Activated T-cell treated with anti-CD3 and anti-CD28 coated beads for 48 hours (primary cell): ENCODE results near the gene CFAP299.

Experiments used
- DNase-seq: peaks from one replicate; pipeline ENCODE4 v3.0.0-alpha.2; 2020; ENCODE audit warnings: low read depth

The CFAP299 gene

DNA sequence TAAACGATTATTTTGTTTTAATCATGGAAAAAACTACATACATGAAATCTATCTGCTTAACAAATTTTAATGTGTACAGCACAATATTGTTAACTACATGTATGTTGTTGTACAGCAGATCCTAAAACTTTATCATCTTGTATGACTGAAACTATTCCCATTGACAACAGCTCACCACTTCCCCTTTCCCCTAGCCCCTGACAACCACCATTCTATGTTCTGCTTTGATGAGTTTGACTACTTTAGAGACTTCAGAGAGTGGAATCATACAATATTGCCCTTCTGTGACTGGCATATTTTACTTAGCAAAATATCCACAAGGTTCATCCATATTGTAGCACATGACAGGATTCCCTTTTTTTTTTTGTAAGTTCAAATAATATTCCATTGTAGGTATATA lies 185.9 kb downstream of the CFAP299 start:
- DNase-seq = no peak

DNA sequence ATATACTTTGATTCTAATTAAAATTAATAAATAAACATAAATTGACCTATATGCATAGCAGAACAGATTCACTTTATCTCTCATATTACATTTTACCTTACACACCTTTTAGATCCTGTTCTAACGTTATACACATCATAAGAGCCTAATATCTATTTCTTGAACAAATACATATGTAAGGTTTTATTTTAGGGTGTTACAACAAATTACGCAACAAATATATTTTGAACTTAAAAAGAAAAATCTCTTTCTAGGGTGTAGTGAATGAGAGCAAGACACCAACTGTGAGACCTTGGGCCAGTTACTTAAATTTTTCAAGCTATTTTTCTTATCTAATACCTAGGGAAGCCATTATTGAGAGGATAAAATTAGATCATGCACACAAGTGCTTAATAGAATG lies 191.2 kb downstream of the CFAP299 start:
- DNase-seq = no peak

DNA sequence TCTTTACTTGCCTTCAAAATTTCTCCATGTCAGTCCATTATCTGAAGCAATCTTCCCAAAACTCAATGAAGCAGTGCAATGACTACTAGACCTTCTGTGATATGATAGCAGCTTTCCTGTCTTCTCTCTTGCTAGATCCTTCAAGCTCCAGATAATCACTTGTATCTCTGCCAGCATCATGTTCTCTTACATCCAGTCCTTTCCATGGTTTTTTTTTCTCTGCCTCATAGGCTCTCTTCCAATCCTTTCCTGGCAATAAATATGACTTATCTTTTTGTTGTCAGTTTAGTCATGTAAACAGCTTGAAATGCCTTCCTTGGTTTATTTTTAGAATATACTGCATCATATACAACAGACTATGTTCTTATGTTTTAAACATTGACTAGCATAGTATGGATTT lies 193.5 kb downstream of the CFAP299 start:
- DNase-seq = no peak

DNA sequence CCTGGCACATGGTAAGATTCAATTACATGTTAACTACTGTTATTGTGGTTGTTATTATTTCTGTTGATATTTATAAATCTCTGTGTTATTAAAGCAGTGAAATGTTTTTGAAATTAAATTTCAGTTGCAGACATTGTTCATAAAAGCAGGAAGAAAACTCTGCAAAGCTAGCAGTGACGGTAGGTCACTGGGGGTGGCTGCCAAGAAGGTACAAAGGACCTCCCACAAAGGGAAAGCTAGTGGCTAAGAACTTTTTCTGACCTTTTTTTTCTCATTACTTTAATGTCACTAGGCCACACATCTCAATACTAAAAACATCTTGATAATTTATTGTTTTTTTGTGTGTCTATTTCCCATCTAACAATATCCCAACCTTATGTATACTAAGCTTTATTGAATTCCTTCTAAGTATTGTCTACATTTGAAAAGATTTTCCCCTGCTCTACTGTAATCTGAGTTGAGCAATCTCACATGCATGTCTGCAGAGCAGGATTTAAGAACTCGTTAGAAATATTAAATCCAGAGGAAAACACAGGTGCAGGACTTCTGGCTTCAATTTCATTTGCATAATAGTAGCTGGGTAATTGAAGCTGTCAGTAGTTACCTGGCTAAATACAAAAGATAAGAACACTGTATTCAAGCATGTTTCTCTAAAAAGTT lies 197.3 kb downstream of the CFAP299 start:
- no peak for DNase-seq

DNA sequence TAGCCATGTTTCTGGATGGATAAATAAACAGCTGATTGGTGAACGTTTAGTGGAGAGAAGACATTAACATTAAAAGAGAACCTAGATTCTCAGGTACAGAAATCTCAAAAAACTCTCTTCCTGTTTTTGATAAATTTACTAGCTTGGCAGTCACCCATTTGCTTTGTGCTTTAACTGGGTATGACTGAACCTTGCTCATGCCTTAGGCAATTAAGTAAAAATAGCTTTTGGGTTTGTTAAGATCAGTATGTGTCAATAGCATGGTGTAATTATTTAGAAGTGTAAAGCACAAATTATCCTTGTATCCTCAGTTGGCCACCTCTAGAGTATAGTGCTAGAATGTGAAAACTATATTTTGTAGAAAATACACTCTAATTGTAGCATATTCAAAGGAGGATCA lies 200.0 kb downstream of the CFAP299 start:
- no peak for DNase-seq

DNA sequence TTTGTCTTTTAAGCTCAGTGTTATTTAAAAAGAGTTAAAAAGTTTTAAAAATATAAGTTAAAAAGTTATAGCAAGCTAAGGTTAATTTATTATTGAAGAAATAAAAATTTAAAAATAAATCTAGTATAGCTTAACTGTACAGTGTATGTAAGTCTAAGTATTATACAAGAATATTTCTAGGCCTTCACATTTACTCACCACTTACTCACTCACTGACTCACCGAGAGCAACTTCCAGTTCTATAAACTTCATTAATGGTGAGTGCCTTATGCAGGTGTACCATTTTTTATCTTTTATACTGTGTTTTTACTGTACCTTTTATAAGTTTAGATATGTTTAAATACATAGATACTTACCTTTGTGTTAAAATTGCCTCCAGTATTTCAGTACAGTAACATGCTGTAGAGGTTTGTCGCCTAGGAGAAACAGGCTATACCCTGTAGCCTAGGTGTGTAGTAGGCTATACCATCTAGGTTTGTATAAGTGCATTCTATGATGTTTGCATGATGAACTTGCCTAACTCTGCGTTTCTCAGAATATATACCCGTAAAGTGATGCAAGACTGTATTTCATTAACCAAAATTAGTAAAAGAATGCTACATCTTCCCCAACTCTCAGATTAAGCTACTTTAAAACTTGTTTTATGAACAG lies 202.9 kb downstream of the CFAP299 start:
- DNase-seq = no peak

DNA sequence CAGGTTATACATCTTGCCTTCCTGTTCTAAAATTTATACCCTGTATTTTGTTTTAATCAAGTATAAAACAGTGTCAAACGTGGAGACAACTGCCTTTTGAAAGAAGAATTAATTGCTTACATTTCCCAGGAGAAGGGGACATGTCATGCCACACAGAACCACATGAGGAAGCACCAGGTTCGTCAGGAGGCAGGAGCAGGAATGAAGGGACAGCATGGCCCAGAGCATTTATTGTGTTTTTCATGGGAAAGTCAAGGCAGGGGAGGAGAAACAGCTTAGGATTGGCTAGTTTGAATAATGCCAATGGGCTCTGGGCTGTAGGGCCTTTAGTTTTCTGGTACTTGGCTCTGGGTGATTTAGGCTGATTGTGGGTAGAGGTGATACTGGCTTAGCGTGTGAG lies 203.7 kb downstream of the CFAP299 start:
- DNase-seq = no peak

DNA sequence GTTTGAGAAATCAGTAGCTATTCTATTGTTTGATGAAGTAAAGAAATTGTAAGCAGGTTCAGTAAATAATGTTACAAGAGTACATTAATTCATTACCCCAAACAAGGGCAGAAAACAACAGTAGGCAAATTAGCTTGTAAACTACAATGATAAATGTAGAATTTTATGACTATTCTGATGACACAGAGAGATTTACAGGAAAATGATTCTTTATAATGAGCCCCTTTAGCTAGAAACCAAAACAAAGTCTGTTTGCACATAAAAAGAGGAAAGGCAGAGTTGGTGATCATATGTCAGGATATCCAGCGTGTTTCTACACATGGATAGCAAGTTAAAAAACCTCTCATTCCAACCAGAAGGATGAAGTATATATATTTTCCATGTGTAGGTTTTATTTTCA lies 204.8 kb downstream of the CFAP299 start:
- no peak for DNase-seq

DNA sequence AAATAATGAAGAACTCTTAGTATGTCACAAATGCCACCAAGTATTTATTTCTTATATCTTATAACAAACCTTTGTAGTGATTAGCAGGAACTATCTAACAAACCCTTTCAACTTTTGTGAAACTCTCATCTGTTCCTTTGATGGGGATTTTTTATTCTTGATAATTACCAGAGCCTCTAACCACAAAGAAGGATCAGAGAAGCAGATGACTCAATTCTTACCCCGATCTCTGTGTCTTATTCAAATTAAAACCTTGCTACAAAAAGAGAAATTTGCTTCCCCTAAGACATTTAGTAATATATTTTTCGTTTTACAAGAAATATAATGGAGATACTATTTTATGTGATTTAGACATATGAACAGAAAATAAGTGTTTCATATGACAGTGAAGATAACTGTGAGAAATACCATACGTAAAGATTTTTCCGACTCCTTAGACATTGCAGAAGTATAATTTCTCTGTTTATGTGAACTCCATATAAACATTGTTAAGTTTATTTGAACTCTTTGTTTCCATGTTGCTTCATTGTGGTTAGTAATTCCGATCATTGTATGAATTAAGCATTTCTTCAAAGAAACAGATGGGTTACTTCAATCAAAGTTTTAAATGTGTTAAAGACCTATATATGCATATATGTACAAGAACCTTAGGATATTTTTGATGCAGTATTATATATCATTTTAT lies 205.4 kb downstream of the CFAP299 start:
- DNase-seq = no peak

DNA sequence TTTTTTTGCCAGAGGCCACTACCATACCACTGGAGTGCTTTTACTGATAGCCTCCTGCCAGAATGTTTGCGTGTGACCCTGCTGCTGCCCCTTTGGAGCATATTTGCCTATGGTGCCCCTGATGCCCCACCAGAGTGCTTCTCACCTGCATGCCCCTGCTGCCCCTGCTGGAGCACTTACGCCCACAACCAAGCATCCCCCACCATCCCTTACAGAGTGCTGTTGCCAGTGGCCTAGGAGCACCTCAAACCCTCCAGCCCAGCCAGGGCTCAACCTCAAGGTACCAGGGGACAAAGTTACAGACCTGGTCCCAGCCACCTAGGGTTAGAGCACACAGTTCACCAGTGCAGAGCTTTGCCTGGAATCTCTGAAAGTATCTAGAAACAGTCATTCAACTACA lies 207.2 kb downstream of the CFAP299 start:
- no peak for DNase-seq

DNA sequence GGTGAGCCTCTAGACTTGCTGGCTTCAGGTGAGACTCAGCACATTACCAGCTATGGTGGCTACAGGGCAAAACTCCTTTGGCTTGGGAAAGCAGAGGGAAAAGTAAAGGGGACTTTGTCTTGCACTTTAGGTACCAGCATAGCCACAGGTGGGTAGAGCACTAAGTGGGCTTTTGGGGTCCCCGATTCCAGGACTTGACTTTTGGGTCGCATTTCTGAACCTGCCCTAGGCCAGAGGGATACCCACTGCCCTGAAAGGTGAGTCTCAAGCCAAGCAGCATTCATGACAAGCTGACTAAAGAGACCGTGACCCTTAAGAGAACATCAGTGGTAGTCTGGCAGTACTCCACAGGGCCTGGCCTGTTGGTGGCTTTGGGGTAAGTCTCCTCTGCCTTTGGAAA lies 224.8 kb downstream of the CFAP299 start:
- DNase-seq = no peak

DNA sequence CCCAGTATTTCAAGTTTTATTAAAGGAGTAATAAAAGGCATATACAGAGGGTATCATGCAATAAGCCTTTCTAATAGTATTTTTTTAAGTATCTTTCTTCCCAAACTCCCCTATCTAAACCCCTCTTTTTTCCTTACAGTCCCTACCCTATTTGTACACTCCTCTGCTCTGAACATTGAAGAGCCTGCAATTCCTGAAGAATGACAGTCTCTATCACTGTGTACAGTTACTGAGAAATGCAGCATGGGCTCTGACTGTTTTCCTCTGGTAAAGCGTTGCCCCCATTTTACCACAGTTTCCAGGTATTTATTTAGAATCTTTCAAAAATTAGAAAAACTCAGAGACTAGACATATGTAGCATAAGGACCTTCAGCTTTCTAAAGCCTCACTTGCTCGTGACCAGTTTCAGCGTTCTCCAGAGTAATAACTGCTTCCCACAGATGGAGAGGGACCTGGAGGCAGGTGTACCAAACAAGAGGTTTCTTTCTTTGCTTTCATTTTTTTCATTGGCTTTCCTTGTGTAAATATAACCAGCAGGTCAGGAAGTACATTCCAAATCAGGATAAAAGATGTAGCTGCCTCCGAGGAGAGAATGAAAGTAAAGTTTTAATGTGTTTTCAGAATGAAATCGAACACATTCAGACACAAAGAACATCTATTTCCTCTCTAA lies 230.8 kb downstream of the CFAP299 start:
- no peak for DNase-seq

DNA sequence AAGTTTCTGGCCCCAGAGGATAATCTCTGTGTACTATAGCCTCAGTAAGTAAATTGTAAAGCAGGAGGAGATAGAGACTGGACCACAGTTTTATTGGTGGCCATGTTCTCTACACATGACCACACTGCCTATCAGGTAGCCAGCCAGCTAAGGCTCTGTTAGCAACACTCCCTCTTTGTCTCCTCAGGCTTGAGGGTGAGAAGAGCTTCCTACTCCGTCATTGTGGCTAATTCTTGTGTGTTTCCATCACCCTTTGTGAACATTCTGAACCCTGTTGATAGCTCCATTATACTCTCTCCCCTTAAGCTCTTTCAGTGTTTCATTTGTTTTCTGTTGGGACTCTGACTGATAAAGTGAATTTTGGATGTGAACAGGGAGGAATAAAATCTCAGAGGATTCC lies 233.4 kb downstream of the CFAP299 start:
- DNase-seq = no peak

DNA sequence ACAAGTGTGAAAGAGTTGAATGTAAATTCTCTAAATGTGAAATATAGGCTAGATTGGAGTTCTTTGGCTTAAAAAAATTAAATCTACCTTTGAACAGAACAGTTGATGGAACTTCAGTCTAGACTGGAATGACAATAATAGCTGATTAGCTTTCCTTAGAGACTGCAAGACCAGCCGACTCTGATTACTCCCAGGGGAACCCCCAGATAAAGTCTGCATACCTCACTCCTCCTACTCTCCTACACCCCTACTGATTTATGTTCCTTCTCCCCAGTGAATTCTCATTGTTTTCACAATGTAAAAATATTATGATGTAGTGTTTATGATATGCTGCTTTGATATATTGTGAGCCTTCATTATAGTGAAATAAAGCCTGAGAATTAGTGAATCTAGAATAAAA lies 241.3 kb downstream of the CFAP299 start:
- no peak for DNase-seq

DNA sequence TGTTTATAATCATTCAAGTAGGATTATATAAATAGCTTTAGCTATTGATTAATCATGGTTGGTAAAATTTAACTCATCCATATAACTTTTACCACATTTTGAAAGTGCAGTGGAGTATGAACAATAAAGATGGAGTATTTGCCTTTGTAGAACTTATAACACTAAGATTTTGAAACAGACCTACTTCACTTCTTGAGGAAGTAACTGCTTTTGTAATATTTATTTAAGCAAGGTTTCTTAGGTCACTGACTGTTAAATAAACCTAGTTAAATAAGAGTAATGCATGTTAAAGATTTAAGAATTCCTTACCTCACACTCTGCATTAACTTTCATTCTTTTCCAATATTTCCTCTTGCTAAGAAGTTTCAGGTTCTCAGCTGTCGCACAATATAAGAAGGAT lies 242.5 kb downstream of the CFAP299 start:
- no peak for DNase-seq

DNA sequence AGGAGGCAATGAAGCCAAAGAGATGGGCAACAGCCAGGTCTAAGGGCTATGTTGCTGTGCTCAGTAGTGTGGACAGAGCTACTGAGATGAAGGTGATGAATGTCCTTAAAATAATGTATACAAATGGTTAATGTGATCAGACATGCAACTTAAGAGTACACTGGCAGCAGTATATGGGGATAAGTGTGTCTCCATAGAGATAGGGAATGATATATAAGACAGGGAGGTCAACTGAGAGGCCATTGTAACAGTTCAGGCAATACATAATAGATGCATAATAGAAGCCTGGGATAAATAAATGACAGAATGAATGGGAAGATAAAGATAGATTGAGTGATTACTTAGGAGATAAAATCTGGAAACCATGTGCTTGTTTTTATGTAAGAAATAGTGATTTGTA lies 250.0 kb downstream of the CFAP299 start:
- no peak for DNase-seq

DNA sequence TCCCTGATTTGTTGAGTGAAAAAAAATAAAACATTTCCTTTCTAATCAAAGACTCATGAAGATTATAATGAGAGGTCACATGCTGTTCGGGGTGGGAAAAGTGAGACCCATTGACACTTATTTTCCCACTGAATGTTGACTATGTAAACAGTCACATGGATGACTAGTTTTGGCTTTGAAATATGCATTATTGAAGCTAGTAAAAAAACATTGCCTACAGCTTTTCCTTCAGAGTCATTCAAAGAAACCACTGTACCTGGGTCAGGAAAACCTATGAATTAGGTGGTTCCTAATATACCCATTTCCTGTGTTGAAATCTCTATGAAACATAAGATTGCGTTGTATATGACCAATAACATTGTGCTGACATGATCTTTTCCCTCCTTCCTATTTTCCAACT lies 251.2 kb downstream of the CFAP299 start:
- no peak for DNase-seq

DNA sequence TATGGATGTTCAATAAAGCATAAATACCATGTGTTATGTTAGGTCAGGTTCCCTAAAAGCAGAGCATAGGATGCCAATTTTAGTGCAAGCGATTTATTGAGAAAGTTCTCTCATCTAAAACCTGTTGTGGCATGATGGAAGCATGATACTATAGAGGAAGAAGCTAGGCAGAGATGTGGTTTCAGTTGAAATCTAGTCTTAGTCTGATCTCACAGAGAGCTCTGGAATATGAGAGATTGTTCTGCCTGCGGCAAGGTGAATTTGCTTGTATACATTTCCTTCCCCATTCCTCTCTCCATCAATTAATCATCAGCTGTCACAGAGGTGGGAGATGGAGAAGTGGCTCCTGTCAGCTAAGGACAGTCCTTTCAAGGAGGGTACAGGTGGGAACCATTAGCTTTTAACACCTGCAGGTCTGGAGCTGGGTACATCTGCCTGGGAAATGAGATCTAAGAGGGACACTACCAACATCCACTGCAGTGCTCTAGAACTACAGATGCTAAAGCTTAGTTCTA lies 252.4 kb downstream of the CFAP299 start:
- no peak for DNase-seq

DNA sequence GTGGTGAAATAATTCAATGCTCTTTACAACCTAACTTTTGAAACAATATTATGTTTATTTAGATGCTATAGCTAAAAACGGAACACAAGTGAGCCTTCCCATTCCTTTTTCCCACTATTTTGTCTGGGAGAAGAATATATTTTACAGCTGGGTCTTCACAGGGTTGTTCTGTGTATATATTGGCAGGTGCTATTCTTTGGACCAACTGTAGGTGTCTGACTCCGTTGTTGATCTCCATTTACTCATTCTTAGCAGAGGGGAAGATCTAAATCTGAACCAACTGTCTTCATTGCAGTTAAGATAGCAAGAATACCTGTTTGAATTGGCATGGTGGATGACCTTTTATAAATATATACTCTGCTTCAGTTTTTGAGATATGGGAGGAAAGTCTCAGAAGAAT lies 257.4 kb downstream of the CFAP299 start:
- DNase-seq = no peak

DNA sequence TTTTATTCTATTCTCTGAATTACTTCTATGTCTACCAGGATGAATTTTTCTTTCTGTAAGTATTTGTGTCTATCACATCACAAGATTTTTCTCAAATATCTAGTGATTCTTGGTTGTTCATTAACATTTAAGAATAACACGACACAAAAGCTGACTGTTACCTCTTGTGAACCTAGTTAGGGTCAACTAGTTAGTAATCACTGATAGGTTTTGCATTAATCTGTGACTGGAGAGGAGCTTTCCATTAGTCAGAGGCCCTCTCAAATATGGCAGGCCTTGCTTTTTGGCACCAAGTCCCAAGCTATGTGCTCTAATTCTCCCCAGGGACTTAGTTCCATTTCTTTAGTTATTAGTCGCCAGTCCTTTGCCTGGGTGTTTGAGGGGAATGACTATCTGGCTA lies 259.2 kb downstream of the CFAP299 start:
- no peak for DNase-seq

DNA sequence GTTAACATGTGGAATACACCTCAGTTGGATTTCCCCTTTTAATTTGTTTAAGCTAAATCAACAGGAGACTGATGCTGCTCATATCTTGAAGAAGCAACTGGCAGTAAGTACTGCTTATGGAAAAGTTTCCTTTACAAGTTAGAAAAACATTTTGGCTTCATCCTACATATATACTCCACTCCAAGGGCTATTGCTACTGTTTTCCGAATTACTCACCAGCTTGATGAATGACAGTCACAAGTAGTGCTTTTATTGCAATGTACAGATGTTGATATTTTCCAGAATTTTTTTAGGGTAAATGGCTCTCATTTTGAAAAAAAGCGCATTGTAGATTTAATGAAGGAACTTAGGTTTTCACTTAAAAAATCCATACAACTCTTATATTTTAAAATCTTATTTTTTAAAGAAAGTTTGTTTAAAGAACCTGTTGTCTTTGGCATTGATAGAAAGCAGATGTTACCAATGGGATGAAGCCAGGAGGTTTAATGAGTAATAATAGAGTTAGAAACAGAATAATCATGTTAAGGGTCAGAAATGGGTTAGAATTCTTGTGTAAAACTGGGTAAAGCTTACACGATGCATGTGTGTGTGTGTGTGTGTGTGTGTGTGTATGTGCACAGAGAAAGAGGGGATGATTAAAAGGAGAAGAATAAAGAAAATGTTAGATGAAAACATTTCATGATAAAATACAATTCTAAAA lies 272.9 kb downstream of the CFAP299 start:
- DNase-seq = no peak

DNA sequence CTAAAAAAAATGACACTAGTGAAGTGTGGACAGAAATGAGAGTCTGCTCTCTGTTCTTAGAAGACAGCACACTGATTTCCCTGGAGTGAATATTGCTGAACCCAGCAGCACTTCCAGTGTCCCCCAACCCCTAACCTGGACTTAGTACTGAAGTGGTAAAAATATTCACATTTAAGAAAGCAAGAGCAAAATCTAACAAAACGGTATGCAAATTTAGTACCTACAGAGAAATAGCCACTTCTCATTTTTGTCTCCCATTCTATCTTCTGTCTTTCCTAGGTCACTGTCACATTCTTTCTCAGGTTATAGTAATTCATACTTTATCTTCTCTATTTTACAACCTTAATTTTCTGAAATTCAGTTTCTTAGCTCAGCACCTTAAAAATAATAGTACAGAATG lies 274.7 kb downstream of the CFAP299 start:
- DNase-seq = no peak
